GM19397 (cell line): Measurements from ENCODE around the gene NUDT19.
"Not testable (repeated sequence)": the region's sequence is repeated elsewhere in the genome, so short reads cannot be mapped to it uniquely, and the experiment has no call there.

Experiments used
- ATAC-seq: cut with Tn5 transposase; IDR thresholded peaks from one replicate; pipeline ENCODE4 v1.9.1; 2021; ENCODE audit warnings: mild to moderate bottlenecking, moderate library complexity; ENCODE audit not compliant: unreplicated experiment

Gene NUDT19

GRCh38 chr19:32691291-32691951 lies at the start of gene NUDT19:
TSS of gene NUDT19 (plus strand) at chr19:32691821. CDS start at chr19:32691961, 140 bp downstream.
- peak; percentile 87 for ATAC-seq

DNA sequence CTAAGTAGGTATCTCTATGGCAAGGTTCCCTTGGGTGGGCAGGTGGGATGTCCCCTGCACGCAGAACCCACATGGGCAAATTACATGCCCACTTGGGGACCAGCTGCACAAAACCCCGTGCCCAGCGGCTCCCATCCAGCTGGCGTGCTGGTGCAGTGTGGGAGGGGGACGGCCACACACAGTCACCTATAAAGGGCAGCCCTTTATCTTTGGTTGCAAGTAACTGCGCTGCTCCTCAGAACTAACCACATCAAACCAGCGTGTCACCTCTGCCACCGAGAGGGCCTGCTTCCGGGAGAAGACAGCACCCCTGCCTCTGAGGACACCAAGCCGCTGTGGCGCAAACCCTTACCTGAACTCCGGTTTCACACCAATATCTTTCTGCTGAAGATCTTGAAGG lies 48.9 kb upstream of the NUDT19 start:
- no peak for ATAC-seq

DNA sequence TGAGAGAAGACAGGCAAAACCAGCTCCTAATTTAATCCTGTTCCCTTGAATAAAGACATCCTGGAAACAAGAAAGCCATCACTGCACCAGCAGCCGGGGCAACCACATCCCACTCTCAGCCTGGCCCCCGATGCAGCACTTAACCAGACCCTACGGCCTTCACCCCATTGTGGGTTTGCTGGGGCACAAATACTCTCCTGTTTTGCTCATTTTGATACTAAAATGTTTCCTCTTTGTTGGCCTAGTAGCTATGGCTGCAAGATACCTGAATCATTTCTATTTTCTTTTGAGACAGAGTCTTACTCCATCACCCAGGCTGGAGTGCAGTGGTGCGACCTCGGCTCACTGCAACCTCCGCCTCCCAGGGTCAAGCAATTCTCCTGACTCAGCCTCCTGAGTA lies 45.1 kb upstream of the NUDT19 start:
- no peak for ATAC-seq

DNA sequence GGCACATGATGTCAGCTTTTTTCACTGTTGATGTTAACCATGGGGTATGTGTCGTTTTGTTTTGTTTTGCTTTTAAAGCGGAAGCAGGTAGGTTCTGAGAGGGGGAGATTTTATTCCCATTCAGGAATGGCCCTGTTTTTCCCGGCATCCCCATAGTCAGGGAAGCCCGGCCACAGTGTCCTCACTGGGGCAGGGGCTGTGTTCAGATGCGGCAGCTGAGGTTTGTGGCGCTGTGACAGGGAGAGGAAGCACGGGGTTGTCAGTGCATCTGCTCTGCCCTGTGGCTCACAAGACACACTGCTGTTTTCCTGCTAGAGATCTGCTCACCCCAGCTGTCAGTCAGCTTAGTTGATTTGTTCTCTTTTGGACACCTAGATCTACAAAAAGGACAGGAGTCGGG lies 44.3 kb upstream of the NUDT19 start:
- no peak for ATAC-seq

DNA sequence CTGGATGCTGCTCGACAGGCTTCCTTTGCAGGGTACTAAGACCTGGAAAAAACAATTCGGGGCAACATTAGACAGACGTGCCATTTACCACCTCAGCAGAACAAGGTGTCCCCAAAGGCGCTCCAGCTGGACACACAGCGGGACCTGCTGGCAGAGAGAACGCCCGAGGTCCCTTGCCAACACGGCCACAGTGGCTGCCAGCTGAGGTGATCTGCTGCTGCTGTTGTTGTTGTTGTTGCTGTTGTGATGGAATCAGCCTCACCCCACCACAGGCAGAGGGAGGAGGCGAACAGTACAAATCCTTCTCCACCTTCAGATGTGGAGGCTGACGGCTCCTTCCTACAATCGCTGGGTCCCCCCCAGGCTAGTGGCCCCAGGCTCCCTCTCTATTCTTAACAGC lies 41.9 kb upstream of the NUDT19 start:
- ATAC-seq, result no peak

DNA sequence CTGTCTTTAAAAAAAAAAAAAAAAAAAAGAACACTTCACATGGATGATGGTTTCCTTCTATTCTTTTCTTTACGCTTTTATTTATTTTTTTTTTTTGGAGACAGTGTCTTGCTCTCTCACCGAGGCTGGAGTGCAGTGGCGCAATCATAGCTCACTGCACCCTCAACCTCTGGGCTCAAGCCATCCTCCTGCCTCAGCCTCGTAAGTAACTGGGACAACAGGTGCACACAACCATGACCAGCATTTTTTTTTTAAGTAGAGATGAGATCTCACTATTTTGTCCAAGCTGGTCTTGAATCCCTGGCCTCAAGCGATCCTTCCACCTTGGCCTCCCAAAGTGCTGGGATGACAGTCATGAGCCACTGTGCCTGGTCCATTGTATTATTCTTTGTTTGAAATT lies 41.0 kb upstream of the NUDT19 start:
- no peak for ATAC-seq

DNA sequence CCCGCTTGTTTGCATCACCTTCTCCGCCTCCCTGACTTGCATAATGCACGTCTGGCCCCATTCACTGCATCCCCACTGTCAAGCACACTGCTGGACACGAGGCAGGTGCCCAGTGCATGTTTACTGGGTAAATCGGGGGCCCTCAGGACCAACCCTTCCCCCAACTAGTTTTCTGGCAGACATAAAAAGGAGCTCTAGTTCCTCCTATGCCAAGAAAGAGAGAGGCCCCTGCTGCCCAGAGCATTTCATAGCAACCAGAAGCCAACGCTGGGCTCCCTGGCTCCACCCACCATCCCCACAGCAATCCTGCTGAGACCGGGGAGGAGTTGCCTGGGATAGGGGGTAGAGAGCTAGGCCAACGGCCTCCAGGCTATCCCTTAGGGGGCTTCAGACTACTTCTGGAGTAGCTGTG lies 39.9 kb upstream of the NUDT19 start:
- no peak for ATAC-seq

GRCh38 chr19:32652331-32652730 lies 39.3 kb upstream of the NUDT19 start:
- not testable (repeated sequence) for ATAC-seq

GRCh38 chr19:32652894-32653598 lies 38.6 kb upstream of the NUDT19 start:
- no peak for ATAC-seq

DNA sequence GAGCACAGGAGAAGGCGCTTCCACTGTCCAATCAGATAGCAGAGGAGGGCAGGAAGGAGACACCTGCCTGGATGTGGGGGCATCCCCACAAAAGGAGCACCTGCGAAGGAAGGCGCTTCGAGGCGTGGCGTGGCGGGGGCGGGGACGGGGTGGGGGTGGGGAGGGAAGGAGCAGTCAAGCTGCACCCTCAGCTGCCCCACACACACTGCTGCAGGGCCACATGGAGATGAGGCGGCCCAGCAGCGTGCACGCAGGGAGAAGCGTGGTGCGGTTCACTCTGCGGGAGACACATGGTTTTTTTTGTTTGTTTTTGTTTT lies 38.1 kb upstream of the NUDT19 start:
- no peak for ATAC-seq

- not testable (repeated sequence) for ATAC-seq
Observed at GRCh38 chr19:32656379-32656778, 35.2 kb upstream of the NUDT19 start.

- no peak for ATAC-seq
Observed at GRCh38 chr19:32658075-32658474, 33.5 kb upstream of the NUDT19 start.

DNA sequence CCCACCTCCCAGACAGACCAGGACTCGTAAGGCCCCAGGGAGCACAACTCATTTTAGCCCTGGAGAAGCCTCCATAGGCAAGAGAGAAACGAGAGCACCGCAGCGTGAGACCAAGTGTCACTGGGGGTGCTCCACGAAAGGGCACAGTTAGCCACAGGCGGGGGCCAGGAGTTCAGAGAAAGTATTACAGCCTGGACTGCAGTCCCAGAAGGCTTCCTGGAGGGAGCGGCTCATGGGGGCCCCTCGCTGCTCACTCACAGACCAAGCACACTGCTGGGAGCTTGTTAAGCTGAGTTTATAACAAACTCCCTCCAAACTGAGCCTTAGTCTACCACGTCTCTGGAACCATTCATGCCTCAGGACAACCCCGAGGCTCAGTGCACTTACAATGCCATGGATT lies 33.1 kb upstream of the NUDT19 start:
- ATAC-seq, result no peak

DNA sequence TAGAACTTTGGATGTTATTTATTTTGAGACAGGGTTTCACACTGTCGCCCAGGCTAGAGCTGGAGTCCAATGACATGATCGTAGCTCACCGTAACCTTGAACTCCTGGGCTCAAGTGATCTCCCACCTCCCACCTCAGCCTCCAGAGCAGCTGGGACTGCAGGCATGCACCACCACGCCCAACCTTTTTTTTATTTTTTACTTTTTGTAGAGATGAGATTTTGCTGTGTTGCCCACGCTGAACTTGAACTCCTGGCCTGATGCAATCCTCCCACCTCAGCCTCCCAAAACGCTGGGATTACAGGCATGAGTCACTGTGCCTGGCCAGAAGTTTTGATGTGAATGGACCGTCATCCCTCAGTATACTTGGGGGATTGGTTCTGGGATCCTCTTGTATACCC lies 30.3 kb upstream of the NUDT19 start:
- no peak for ATAC-seq

GRCh38 chr19:32662186-32662585 lies 29.4 kb upstream of the NUDT19 start:
- ATAC-seq, result no peak

DNA sequence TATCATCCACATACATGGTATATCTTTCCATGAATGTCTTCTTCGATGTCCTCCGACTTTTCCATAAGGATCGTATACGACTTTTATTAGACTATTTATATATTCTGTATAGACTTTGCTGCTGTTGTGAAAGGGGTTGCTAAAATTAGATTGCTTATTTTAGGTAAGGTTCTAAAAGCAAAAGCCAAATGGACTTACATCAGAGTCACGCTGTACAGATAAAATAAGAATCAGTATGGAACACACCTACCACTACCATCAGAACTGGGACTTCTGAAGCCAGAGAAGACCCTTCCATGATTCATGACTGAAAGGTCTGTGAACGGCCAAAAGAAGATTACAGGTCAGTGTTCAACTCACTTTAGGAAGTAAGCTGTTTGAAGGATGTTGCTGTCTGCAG lies 25.5 kb upstream of the NUDT19 start:
- no peak for ATAC-seq

DNA sequence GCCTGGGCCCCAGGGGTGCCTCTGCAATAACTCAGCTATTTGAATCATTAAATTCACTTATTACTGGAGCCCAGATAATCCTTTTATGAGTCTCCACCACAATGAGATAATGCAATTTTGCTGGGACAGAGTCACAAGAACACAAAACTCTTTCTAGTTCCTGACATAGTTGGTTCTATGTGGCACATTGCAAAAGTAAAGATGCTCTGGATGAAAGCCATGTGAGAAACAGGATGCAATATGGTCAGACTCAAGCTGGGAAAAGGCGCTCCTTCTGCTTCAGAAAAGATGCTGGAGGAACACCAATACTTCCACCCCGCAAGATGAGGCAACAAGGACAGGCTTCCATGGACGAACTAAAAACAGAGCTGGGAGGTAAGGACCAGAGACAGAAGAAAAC lies 22.3 kb upstream of the NUDT19 start:
- no peak for ATAC-seq

DNA sequence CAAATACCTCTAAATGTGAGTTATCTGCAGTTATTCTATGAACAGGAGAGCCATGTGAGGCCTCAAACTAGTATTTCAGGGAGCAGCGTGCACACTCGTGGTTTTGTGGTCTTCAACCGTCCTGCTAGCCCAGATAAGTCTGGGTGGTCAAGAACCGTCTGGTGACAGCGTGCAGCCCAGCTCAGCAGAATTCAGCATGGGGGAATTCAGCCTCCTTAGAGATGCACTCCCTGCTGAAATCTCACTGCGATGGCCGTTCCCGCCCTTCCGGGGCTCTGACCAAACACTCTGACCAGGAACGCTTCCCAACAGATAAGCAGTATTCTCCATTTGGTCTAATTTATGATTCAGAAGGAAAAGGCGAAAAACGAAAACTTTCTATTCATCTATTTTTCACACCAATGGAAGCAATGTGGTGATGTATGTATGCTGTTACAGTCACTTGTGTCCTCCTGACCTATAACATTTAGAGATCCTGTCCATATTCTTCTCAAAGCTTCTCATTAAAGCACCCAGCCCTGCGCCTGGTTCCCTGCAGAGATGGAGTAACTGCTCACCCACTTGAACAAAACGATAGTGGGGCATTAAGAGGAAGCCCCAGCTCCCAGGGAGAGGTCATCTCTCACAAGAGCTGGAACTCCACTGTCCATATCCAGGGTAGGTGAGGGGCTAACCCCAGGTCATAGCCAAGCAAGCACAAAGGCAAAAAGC lies 19.6 kb upstream of the NUDT19 start:
- no peak for ATAC-seq

DNA sequence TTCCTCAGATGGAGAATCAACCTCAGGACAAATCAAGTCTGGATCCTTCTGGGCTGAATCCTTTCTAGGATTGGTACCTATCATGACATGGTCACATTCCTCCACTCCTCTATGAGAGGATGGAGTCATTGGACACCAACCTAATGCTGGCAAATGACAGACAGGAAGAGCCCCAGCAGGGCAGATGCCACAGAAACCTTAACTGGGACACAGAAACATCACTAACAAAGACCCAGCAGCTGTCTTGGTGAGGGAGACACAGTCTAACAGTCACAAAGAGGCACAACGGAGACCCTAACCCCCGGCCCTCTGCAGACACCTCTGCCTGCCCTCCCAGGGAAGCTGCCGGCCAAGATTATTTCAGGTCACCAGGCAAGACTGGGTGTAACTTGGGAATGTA lies 18.8 kb upstream of the NUDT19 start:
- no peak for ATAC-seq

DNA sequence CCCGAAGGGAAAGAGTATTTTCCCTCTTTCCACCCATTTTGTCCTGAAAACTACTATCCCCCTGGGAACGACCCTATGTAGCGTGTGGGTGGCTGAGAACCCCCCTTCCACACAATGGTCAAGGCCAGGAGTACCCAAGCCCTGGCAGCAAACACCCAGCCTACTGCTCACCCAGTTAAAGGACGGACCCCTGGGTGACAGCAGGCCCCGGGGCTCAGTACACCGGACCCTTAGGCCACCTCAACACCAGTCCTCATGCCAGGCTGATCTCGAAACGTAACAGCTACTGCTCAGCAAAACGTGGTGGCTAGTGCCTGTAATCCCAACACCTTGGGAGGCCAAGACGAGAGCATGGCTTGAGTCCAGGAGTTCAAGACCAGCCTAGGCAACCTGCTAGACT lies 18.0 kb upstream of the NUDT19 start:
- ATAC-seq, result no peak

- ATAC-seq, result no peak
Observed at GRCh38 chr19:32674153-32674930, 17.3 kb upstream of the NUDT19 start.
